DMS153 treated with DMSO at 0.1 percent for 48 hours (cell line): Measurements from ENCODE around the gene SEPTIN3.

Experiments used
- DNase-seq: peaks from one replicate; lab custom pipeline; 2025; ENCODE audit not compliant: unreplicated experiment; lab: John Stamatoyannopoulos, UW

The SEPTIN3 gene, protein sequence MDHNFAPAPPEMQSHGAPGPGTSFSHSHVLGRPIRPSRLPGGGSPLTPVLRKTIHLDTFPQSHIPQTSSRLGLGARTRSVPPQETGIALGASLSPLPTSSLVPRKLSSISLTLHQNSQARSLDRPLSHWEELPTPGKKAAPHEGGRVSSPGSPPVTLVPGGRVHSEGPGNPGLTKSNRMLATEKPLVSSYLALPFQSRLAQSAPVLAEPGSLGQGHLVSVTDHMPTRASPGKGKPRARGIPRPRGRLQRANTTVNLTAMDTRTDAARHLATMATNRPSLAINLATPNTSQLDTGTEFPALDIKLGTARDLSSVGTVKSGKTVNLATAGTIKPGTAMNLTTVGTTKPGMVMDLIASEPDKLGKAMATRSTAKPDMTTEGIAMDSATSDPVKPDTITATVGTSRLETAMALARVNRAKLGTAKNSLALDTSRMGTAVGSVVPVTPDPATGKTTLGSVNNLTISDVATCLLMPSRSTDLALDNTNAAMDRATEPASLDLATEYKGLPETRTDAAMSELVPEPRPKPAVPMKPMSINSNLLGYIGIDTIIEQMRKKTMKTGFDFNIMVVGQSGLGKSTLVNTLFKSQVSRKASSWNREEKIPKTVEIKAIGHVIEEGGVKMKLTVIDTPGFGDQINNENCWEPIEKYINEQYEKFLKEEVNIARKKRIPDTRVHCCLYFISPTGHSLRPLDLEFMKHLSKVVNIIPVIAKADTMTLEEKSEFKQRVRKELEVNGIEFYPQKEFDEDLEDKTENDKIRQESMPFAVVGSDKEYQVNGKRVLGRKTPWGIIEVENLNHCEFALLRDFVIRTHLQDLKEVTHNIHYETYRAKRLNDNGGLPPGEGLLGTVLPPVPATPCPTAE

DNA sequence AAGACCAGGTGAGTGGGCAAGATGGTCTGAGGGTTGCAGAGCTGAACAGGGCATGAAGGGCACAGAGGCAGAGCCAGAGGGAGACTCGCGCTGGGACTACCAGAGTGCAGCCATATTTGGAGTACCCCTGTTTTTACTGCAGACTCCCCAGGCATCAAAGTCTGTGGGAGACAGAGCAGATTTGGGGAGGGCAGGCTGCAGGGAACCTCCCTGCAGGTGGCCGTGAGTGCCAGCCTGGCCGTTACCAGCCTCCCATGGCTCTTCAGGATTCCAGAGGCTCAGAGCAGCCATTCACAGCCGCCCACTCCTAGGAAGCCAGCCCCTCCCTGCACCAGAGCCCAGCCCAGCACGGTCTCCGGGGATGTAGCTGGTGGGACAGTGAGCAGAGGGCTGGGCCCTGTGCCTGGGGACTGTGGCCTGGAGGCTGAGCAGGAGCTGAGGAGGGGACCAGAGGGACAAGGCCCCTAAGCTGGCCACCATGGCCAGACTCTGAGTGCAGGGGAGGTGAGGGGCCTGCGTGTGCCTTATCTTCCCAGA, at the start of gene SEPTIN3:
SEPTIN3 (plus strand) TSS at position 334 of the 537 bp plus-strand sequence. CDS start 2,050 bp downstream, outside the sequence.
- no peak for DNase-seq

- no peak for DNase-seq
Measured at GRCh38 chr22:41920271-41920976, 48.8 kb upstream of the SEPTIN3 start.

- no peak for DNase-seq
Measured at GRCh38 chr22:41922328-41922727, 46.9 kb upstream of the SEPTIN3 start.

- DNase-seq: no peak
Measured at GRCh38 chr22:41922940-41923594, 46.2 kb upstream of the SEPTIN3 start.

GRCh38 chr22:41923595-41924276, 45.5 kb upstream of the SEPTIN3 start:
- DNase-seq: no peak

- DNase-seq: no peak
Measured at GRCh38 chr22:41925783-41926460, 43.3 kb upstream of the SEPTIN3 start.

DNA sequence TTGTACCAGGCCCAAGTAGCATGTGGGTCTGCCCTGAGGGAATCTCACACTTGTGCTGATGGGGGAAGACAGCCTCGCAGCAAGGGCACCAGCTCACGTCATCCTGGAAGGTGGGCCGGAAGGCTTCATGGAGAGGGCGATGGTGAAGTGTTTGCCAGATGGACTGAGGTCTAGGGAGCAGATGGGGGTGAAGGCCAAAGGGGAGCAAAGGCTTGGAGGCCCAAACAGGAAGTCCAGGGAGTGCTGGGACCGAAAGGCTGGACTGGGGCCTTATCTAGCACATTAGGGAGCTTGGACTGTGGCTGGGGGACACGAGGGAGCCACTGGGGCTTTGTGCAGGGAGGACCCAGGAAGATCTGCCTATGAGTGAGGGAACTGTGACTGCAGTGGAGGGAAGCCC, 41.4 kb upstream of the SEPTIN3 start:
- DNase-seq: no peak

DNA sequence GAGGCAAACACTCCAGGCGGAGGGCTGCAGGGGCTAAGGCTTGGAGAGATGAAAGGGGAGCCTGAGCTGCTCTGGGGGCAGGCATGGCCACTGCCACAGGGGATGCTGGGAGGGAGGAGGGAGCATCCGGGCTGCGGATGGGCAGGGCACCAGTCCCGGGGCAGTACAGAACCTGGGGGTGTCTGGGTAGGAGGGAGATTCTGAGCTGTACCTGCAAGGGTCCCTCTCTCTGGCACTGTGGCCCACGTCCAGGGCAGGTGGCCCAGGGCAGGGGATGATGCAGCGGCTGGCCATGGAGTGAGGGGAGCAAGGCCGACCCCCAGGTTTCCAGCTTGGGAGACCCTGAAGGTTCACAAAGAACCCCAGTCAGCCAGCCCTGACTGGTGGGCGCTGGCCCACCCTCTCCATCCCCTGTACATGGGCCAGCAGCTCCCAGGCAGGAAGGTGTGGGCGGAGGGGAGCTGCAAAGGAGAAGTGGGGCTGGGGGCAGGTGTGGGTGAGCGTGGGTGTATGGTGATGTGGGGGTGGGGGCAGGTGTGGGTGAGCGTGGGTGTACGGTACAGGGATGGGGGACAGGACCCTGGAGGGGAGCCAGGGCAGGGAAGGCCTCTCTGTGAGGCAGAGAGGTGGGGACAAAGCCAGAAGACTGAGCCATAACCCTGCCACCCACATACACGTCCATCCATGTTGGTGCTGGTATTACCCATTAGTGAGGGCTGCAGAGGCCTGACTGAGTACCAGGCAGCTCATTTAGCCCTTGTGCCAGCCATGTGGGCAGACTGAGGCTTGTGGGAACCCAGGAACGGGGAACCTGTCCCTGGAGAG, 40.4 kb upstream of the SEPTIN3 start:
- no peak for DNase-seq

DNA sequence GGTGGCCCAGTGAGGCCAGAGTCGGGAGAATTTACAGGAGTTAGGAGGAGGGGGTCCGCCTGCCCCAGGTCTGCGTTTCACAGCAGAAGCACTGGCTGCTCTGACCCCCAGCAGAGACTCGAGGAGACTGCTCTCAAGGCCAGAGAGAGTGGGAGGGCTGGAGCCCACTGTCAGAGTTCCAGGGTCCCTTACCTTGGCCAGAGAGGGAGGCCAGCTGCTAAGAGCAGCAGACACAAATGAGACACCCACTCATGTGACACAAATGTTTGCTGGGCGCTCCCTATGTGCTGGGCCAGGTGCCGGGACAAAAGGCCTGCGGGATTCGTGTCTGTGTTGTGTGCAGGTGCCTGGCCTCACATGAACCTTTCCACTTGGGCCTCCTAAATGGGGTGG, 39.8 kb upstream of the SEPTIN3 start:
- DNase-seq: no peak

GRCh38 chr22:41931701-41932269, 37.5 kb upstream of the SEPTIN3 start:
- no peak for DNase-seq

DNA sequence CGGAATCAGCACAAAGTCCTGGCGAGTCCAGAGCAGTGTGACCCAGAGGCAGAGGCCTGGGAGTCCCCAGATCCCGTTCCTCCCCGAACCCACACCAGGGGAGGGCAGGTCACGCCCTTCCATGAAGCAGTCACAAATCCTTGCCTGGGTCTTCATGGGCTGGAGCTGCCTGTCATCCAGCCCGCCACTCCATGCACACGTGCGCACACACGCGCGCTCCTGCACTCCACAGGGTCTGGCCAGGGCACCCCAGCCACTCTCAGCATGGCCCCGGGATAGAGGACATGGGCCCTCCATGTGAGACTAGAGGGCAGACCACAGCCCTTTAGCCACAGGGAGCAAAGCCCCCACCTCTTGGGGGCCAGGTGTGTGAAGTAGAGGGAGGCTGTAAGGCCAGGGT, 36.9 kb upstream of the SEPTIN3 start:
- DNase-seq: no peak

- no peak for DNase-seq
Measured at GRCh38 chr22:41933411-41934177, 35.6 kb upstream of the SEPTIN3 start.

DNA sequence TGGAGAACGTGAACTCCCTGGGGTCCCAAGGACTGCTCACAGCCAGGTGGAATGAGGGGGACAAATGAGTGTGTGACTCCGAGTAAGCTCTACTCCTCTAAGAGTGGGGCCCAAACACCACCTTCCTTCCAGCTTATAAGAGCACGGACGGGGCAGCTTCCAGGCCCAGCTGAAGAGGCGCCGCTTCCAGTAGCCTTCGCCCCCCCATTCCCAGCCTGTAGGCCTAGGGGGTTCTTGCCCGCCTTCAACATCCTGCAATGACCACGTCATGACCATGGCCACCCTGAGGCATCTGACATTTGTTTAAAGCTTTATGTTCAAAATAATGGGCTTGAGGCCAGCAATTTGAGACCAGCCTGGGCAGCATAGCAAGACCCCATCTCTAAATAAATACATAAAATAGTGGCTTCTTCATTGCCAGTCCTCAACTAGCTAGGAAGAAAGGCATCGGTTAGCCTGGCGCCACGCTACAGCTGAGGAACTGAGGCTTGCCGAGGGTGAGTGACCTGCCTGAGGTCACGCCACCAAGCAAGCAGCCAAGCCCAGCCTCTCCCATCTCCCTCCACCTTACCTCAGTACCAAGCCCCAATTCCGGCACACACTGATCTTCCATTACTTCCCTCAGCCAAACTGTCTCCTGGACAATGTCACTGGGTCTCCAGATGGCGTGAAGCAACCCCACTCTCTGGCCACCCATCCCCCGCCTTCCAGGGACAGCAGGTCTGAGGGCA, 34.8 kb upstream of the SEPTIN3 start:
- DNase-seq: no peak

DNA sequence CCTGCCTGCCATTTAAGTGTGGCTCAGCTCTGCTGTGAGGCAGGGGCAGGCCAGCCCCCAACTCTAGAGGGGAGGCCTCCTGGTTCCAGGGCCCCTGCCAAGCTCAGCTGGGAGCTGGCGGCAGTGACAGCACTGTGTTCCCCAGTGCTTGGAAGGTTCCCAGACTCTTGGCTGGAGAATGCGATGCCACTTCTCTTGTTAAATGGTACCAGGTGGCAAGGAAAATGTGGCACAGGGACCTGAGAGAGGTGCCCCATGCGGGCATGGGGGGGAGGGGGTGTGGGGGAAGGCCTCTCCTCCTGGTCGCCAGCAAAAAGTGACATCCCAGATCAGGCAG, 34.3 kb upstream of the SEPTIN3 start:
- DNase-seq: no peak

- DNase-seq: no peak
Measured at GRCh38 chr22:41935509-41935908, 33.7 kb upstream of the SEPTIN3 start.

GRCh38 chr22:41936894-41937169, 32.4 kb upstream of the SEPTIN3 start:
- DNase-seq: no peak
